NT2/D1 (cell line): ENCODE results near the gene MYO7B.

ENCODE experiments used
- YY1 ChIP-seq: IDR thresholded peaks from 2 replicates; pipeline ENCODE4 v1.6.1; 2011; ENCODE audit not compliant: insufficient read length, insufficient read depth
- ZNF274 ChIP-seq: IDR thresholded peaks from 2 replicates; pipeline ENCODE4 v1.6.1; 2011; ENCODE audit warnings: mild to moderate bottlenecking, low read depth, low read length

DNA sequence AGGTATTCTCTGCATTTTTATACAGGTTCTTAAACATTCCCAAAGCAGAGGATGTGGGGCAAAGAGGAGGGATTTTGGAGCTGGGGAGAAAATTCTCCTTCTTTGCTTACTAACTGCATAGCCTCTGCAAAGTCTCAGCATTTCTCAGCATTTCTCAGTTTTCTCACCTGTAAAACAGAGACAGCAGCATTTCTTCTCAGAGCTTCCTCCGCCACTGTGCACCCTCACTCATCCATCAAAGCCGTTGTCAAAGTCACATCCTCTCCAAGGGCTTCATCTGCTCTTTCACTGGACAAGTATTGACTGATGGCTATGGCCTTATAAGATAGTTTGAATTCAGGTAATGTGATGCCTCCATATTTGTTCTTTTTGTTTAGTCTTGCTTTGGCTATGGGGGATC lies 17.4 kb downstream of the MYO7B start:
- no peak for TF ChIP-seq YY1
- TF ChIP-seq ZNF274 = no peak
